HepG2 (cell line): ENCODE results near the gene LYST. TPM values are rescaled to one million over a fixed set of nuclear protein-coding genes. Genes with fewer than 3 reads are reported as not detected.

Source experiments
- ARID5B ChIP-seq: IDR thresholded peaks from 2 replicates; pipeline ENCODE4 v1.4.0; 2020; ENCODE audit warnings: mild to moderate bottlenecking, missing genetic modification reagents
- ATF5 ChIP-seq: sonication (generic); formaldehyde crosslinking; IDR thresholded peaks from 2 replicates; pipeline ENCODE4 v1.4.0; 2020; ENCODE audit warnings: mild to moderate bottlenecking, low read depth, missing genetic modification reagents
- CAMTA2 ChIP-seq: sonication (generic); formaldehyde crosslinking; IDR thresholded peaks from 2 replicates; pipeline ENCODE4 v1.4.0; 2020; ENCODE audit warnings: mild to moderate bottlenecking, missing genetic modification reagents, borderline replicate concordance
- EHMT2 ChIP-seq: fragments of 200-600 bp; sonication (generic); IDR thresholded peaks from 2 replicates; pipeline ENCODE4 v1.7.0; 2017; ENCODE audit warnings: antibody characterized with exemption, low read depth, low read length, borderline replicate concordance
- ELF3 ChIP-seq: IDR thresholded peaks from 2 replicates; pipeline ENCODE4 v1.6.1; 2016; ENCODE audit warnings: missing genetic modification reagents, missing compliant biosample characterization
- ELF4 ChIP-seq: sonication (generic); formaldehyde crosslinking; IDR thresholded peaks from 2 replicates; pipeline ENCODE4 v1.5.0; 2020; ENCODE audit warnings: missing genetic modification reagents, mild to moderate bottlenecking, moderate library complexity, borderline replicate concordance
- HNRNPL ChIP-seq: fragments of 200-400 bp; formaldehyde crosslinking; IDR thresholded peaks from 2 replicates; pipeline ENCODE4 v1.6.1; 2017; ENCODE audit warnings: mild to moderate bottlenecking, low read depth, low read length
- PRPF4 ChIP-seq: fragments of 200-400 bp; formaldehyde crosslinking; IDR thresholded peaks from 2 replicates; pipeline ENCODE4 v1.6.1; 2016; ENCODE audit warnings: low read length, low read depth; ENCODE audit not compliant: poor library complexity, severe bottlenecking
- SOX6 ChIP-seq, 2 experiments: fragments of 450-650 bp in 1 of 2; sonication (generic) in 1 of 2; formaldehyde crosslinking in 1 of 2; IDR thresholded peaks; 2 replicates each; pipeline versions ENCODE4 v1.4.0 to v1.6.1; 2017 to 2020; ENCODE audit warnings: antibody characterized with exemption in 1 of 2, mild to moderate bottlenecking in 1 of 2, missing genetic modification reagents in 1 of 2
- SRY ChIP-seq: sonication (generic); formaldehyde crosslinking; IDR thresholded peaks from 2 replicates; pipeline ENCODE4 v1.8.0; 2022; ENCODE audit warnings: mild to moderate bottlenecking, missing genetic modification reagents
- TARDBP ChIP-seq: sonication (generic); formaldehyde crosslinking; IDR thresholded peaks from 2 replicates; pipeline ENCODE4 v1.8.0; 2022; ENCODE audit warnings: mild to moderate bottlenecking, missing genetic modification reagents
- TCF12 ChIP-seq, 2 experiments: fragments of 450-650 bp in 1 of 2; sonication (generic) in 1 of 2; formaldehyde crosslinking in 1 of 2; IDR thresholded peaks; 2 replicates each; pipeline versions ENCODE4 v1.6.1 to v1.8.0; 2017 to 2022; ENCODE audit warnings: antibody characterized with exemption in 1 of 2, mild to moderate bottlenecking in 1 of 2, missing genetic modification reagents in 1 of 2, moderate library complexity in 1 of 2
- ZBTB39 ChIP-seq: sonication (generic); formaldehyde crosslinking; IDR thresholded peaks from 2 replicates; pipeline ENCODE4 v1.5.0; 2020; ENCODE audit warnings: missing genetic modification reagents
- ZNF207 ChIP-seq: fragments of 450-650 bp; IDR thresholded peaks from 2 replicates; pipeline ENCODE4 v1.6.1; 2016; ENCODE audit warnings: antibody characterized with exemption, borderline replicate concordance
- ZNF263 ChIP-seq: sonication (generic); formaldehyde crosslinking; IDR thresholded peaks from 2 replicates; pipeline ENCODE4 v1.4.0; 2020; ENCODE audit warnings: missing genetic modification reagents
- ZNF274 ChIP-seq: sonication (generic); formaldehyde crosslinking; IDR thresholded peaks from 2 replicates; pipeline ENCODE4 v1.5.1; 2020; ENCODE audit warnings: mild to moderate bottlenecking, missing genetic modification reagents
- ZNF546 ChIP-seq: sonication (generic); formaldehyde crosslinking; conservative IDR thresholded peaks from 2 replicates; pipeline ENCODE4 v1.8.1; 2023; ENCODE audit warnings: mild to moderate bottlenecking, missing genetic modification reagents
- ZNF670 ChIP-seq: sonication (generic); formaldehyde crosslinking; IDR thresholded peaks from 2 replicates; pipeline ENCODE4 v1.8.0; 2022; ENCODE audit warnings: mild to moderate bottlenecking, missing genetic modification reagents, borderline replicate concordance
- ZNF7 ChIP-seq: IDR thresholded peaks from 2 replicates; pipeline ENCODE4 v1.6.1; 2016; ENCODE audit warnings: missing biosample characterization, missing genetic modification reagents
- ZUFSP ChIP-seq: sonication (generic); formaldehyde crosslinking; IDR thresholded peaks from 2 replicates; pipeline ENCODE4 v1.9.0; 2021; ENCODE audit warnings: missing genetic modification reagents, mild to moderate bottlenecking, borderline replicate concordance
- polyA plus RNA-seq, 8 experiments: library from polyadenylated mRNA; depleted of rRNA in 3 of 8; stranded (reverse) in 7 of 8; unstranded in 1 of 8; fragments of >200 nt; fragmentation: Illumina TruSeq in 4 of 8; extraction: Trizol in 4 of 8; gene quantifications; 2 replicates each; pipeline versions ENCODE4 v1.2.1 to v1.2.3, GENCODE V29; 2011 to 2016; ENCODE audit warnings: low read depth in 4 of 8, missing spikeins in 1 of 8, mixed read lengths in 1 of 8; ENCODE audit not compliant: insufficient read depth in 1 of 8
- total RNA-seq, 5 experiments: library from RNA; depleted of rRNA; stranded (reverse); fragments of >200 nt; fragmentation: Illumina TruSeq; extraction: Trizol; gene quantifications; 2 replicates each; pipeline ENCODE4 v1.2.3, GENCODE V29; 2016; ENCODE audit warnings: low read depth in 1 of 5

LYST gene
- total and polyA plus RNA-seq, 2 of the 13 experiments (the other 11 are each of a cell fraction or from before 2014, with no cell fraction given) = 0.91 to 2.5 TPM

- no peak for TF ChIP-seq ZUFSP
- TF ChIP-seq ELF3 (CRISPR knock-in tag) = 0 out of 2 replicates have a peak, but pooled peaks have one; percentile 31
- no peak for TF ChIP-seq ZNF670
- no peak for TF ChIP-seq ATF5 (CRISPR knock-in tag)
- no peak for TF ChIP-seq TARDBP (CRISPR knock-in tag)
- no peak for TF ChIP-seq ZNF207
- TF ChIP-seq PRPF4 = no peak
- no peak for TF ChIP-seq CAMTA2 (CRISPR knock-in tag)
- no peak for TF ChIP-seq ZNF263 (CRISPR knock-in tag)
- TF ChIP-seq ZBTB39 (CRISPR knock-in tag) = no peak
- no peak for TF ChIP-seq ZNF274
- TF ChIP-seq ZNF546 (CRISPR knock-in tag) = no peak
- no peak for TF ChIP-seq SRY (CRISPR knock-in tag)
- no peak for TF ChIP-seq SOX6 (IDR thresholded peaks at IDR 0.05)
- 0 out of 2 replicates have a peak, but pooled peaks have one; percentile 31 for TF ChIP-seq SOX6 (CRISPR knock-in tag; IDR thresholded peaks at IDR 0.05)
- no peak for TF ChIP-seq ELF4
- no peak for TF ChIP-seq TCF12 (IDR thresholded peaks at IDR 0.05)
- TF ChIP-seq TCF12 (CRISPR knock-in tag; IDR thresholded peaks at IDR 0.05) = no peak
- TF ChIP-seq ZNF7 (CRISPR knock-in tag) = no peak
- no peak for TF ChIP-seq HNRNPL
- TF ChIP-seq ARID5B (CRISPR knock-in tag) = peak; percentile 23; the same call in 1 of the 2 replicates
- no peak for TF ChIP-seq EHMT2
Observed at GRCh38 chr1:235622936-235623779, 243.5 kb downstream of the LYST start (continued).
